A549 (cell line): Measurements from ENCODE around the gene COG5. TPM values are rescaled to one million over a fixed set of nuclear protein-coding genes. Genes with fewer than 3 reads are reported as not detected.

ENCODE experiments used
- ATAC-seq, 2 experiments: fragments of 200-7000 bp in 1 of 2; fragments of >200 bp in 1 of 2; cut with Nextera tagmentation in 1 of 2; cut with Tn5 transposase in 1 of 2; 3 replicates each; pipeline versions ENCODE4 v1.8.0 to v1.9.1; 2018 to 2020; ENCODE audit warnings: mild to moderate bottlenecking in 1 of 2, moderate library complexity in 1 of 2
- CTCF ChIA-PET: fragments of 300-600 bp; sonication (Branson Sonifier 250); formaldehyde crosslinking; extraction: SDS; loops from one replicate; lab custom pipeline; 2021; ENCODE audit warnings: antibody characterized with exemption, inconsistent platforms; lab: Yijun Ruan, JAX
- POLR2A ChIA-PET: fragments of 350-600 bp; formaldehyde crosslinking; extraction: SDS; loops from one replicate; lab custom pipeline; 2021; ENCODE audit warnings: antibody characterized with exemption, inconsistent platforms; lab: Yijun Ruan, JAX
- DNase-seq, 2 experiments: peaks; one replicate each; pipeline versions ENCODE4 v3.0.0 to v3.0.0-alpha.2; 2011 to 2016; ENCODE audit warnings: low read depth in 1 of 2, low spot score in 1 of 2
- FAIRE-seq: peaks from 2 replicates; lab custom pipeline; 2011; peaks lifted over from hg19 to GRCh38; lab: Jason Lieb, UNC
- H3K27ac ChIP-seq, 2 experiments: fragments of >200 bp; sonication (Bioruptor Twin); formaldehyde crosslinking; 3 replicates each; pipeline ENCODE4 v1.5.1; 2016 to 2017
- H3K4me1 ChIP-seq: fragments of >200 bp; sonication (Bioruptor Twin); formaldehyde crosslinking; 3 replicates; pipeline ENCODE4 v1.6.1; 2016
- H3K4me2 ChIP-seq: fragments of >200 bp; sonication (Bioruptor Twin); formaldehyde crosslinking; 3 replicates; pipeline ENCODE4 v1.6.1; 2016
- H3K4me3 ChIP-seq: fragments of >200 bp; sonication (Bioruptor Twin); formaldehyde crosslinking; 3 replicates; pipeline ENCODE4 v1.5.1; 2016
- H3K9me3 ChIP-seq: fragments of >200 bp; sonication (Bioruptor Twin); formaldehyde crosslinking; 3 replicates; pipeline ENCODE4 v1.6.1; 2016
- BHLHE40 ChIP-seq: IDR thresholded peaks from 2 replicates; pipeline ENCODE4 v1.6.1; 2012; ENCODE audit warnings: low read depth, low read length, inconsistent platforms
- EHF ChIP-seq: fragments of 250-450 bp; sonication (Bioruptor Pico); IDR thresholded peaks from 2 replicates; pipeline ENCODE4 v1.5.0; 2020; ENCODE audit warnings: mild to moderate bottlenecking
- EHMT2 ChIP-seq: fragments of 200-600 bp; sonication (generic); IDR thresholded peaks from 2 replicates; pipeline ENCODE4 v1.6.1; 2016; ENCODE audit warnings: antibody characterized with exemption, low read depth, mild to moderate bottlenecking, moderate library complexity
- ELK1 ChIP-seq: fragments of 150-350 bp; IDR thresholded peaks from 2 replicates; pipeline ENCODE4 v1.6.1; 2014; ENCODE audit warnings: low read depth, mild to moderate bottlenecking, low read length
- EP300 ChIP-seq, 2 experiments: fragments of >200 bp; sonication (Bioruptor Twin); formaldehyde crosslinking; IDR thresholded peaks; 2 replicates in 1 of 2; 3 replicates in 1 of 2; pipeline ENCODE4 v1.6.1; 2016 to 2017
- ESRRA ChIP-seq: fragments of 150-350 bp; IDR thresholded peaks from 2 replicates; pipeline ENCODE4 v1.6.1; 2014; ENCODE audit warnings: mild to moderate bottlenecking, low read length, borderline replicate concordance
- FOSB ChIP-seq: fragments of 250-450 bp; sonication (Bioruptor Pico); IDR thresholded peaks from 2 replicates; pipeline ENCODE4 v1.5.0; 2020; ENCODE audit warnings: mild to moderate bottlenecking, moderate library complexity
- FOSL2 ChIP-seq, 2 experiments: fragments of 450-650 bp in 1 of 2; fragments of >200 bp in 1 of 2; sonication (Bioruptor Twin) in 1 of 2; formaldehyde crosslinking; IDR thresholded peaks; 2 replicates each; pipeline versions ENCODE4 v1.5.0 to v1.6.1; 2016 to 2020; ENCODE audit warnings: mild to moderate bottlenecking in 1 of 2, moderate library complexity in 1 of 2
- GATA3 ChIP-seq: IDR thresholded peaks from 2 replicates; pipeline ENCODE4 v1.6.1; 2012; ENCODE audit warnings: borderline replicate concordance
- HEYL ChIP-seq: fragments of 250-450 bp; sonication (Bioruptor Pico); IDR thresholded peaks from 2 replicates; pipeline ENCODE4 v1.8.0; 2021; ENCODE audit warnings: mild to moderate bottlenecking, moderate library complexity
- HOXB13 ChIP-seq: fragments of 250-450 bp; sonication (Bioruptor Pico); IDR thresholded peaks from 2 replicates; pipeline ENCODE4 v1.5.0; 2020; ENCODE audit warnings: low read depth, mild to moderate bottlenecking, moderate library complexity
- JUNB ChIP-seq: fragments of >200 bp; sonication (Bioruptor Twin); formaldehyde crosslinking; IDR thresholded peaks from 2 replicates; pipeline ENCODE4 v1.6.1; 2016
- MAFK ChIP-seq: fragments of 450-650 bp; IDR thresholded peaks from 2 replicates; pipeline ENCODE4 v1.6.1; 2014; ENCODE audit not compliant: partially characterized antibody
- MAX ChIP-seq: IDR thresholded peaks from 2 replicates; pipeline ENCODE4 v1.6.1; 2012
- MAZ ChIP-seq: fragments of 150-350 bp; IDR thresholded peaks from 2 replicates; pipeline ENCODE4 v1.6.1; 2014; ENCODE audit warnings: antibody characterized with exemption, low read depth, low read length, borderline replicate concordance
- NFE2L2 ChIP-seq: fragments of 150-350 bp; conservative IDR thresholded peaks from 2 replicates; pipeline ENCODE4 v1.6.1; 2014; ENCODE audit warnings: low read length
- POLR2A ChIP-seq: IDR thresholded peaks from 2 replicates; pipeline ENCODE4 v1.6.1; 2012; ENCODE audit warnings: mild to moderate bottlenecking, low read length
- RARB ChIP-seq: fragments of 250-450 bp; sonication (Bioruptor Pico); IDR thresholded peaks from 2 replicates; pipeline ENCODE4 v1.8.0; 2021; ENCODE audit warnings: mild to moderate bottlenecking, moderate library complexity
- RCOR1 ChIP-seq: fragments of 150-350 bp; IDR thresholded peaks from 2 replicates; pipeline ENCODE4 v1.6.1; 2014; ENCODE audit warnings: antibody characterized with exemption, low read length, low read depth
- RNF2 ChIP-seq: fragments of 200-600 bp; sonication (generic); IDR thresholded peaks from 2 replicates; pipeline ENCODE4 v1.6.1; 2016; ENCODE audit warnings: low read depth, mild to moderate bottlenecking, antibody characterized with exemption, moderate library complexity, borderline replicate concordance
- TFCP2L1 ChIP-seq: fragments of 250-450 bp; sonication (Bioruptor Pico); IDR thresholded peaks from 2 replicates; pipeline ENCODE4 v1.5.0; 2021; ENCODE audit warnings: mild to moderate bottlenecking
- TP53 ChIP-seq: fragments of 250-450 bp; sonication (Bioruptor Pico); IDR thresholded peaks from 2 replicates; pipeline ENCODE4 v1.5.0; 2021; ENCODE audit warnings: mild to moderate bottlenecking, moderate library complexity
- ZFP36 ChIP-seq: fragments of 450-650 bp; IDR thresholded peaks from 2 replicates; pipeline ENCODE4 v1.6.1; 2014; ENCODE audit warnings: borderline replicate concordance; ENCODE audit not compliant: partially characterized antibody
- ZSCAN20 ChIP-seq: fragments of 250-450 bp; sonication (Bioruptor Pico); IDR thresholded peaks from 2 replicates; pipeline ENCODE4 v1.8.0; 2022; ENCODE audit warnings: mild to moderate bottlenecking, moderate library complexity
- WGBS: methylation state at CpG from one replicate; pipeline ENCODE4 v1.1.6; 2017; ENCODE audit errors: missing lambda C conversion rate; 5-methylcytosine and 5-hydroxymethylcytosine counted together
- polyA plus RNA-seq, 4 experiments: library from polyadenylated mRNA; depleted of rRNA in 3 of 4; stranded (reverse); fragments of >200 nt; fragmentation: RNase III in 1 of 4; extraction: RNeasy Plus Mini Kit Qiagen cat#74134 plus additional on column Dnase treatment in 1 of 4; gene quantifications; 2 replicates in 3 of 4; 3 replicates in 1 of 4; pipeline ENCODE4 v1.2.3, GENCODE V29; 2011 to 2017
- TF ChIP-seq, protein P1 (sequence below): fragments of >200 bp; sonication (Bioruptor Twin); formaldehyde crosslinking; IDR thresholded peaks from 3 replicates; pipeline ENCODE4 v1.5.1; 2016
- TF ChIP-seq, protein P2 (sequence below): IDR thresholded peaks from 2 replicates; pipeline ENCODE4 v1.6.1; 2012; ENCODE audit warnings: low read depth, borderline replicate concordance
- TF ChIP-seq, protein P3 (sequence below): fragments of >200 bp; sonication (Bioruptor Twin); formaldehyde crosslinking; IDR thresholded peaks from 3 replicates; pipeline ENCODE4 v1.6.1; 2016

COG5 gene
- polyA plus RNA-seq, 2 of the 4 experiments (the other 2 are of a cell fraction): 22.5 to 44.0 TPM

DNA sequence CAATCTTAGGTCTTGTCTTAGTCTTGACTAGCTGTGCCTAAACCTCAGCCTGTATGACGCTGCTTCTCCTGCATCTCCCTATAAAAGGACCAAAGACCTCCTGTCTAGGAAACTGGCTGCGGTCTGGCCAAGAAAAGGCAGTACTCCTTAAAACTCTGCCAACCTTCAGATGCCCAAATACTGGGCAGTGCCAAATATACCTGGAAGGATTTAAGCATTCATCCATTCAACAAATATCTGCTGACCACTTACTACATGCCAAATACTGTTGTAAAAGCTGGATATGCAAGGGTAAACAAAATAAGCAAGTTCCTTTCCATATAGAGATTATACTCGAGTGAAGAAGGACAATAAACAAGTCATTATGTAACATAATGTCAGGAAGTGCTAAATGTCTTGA lies 259.1 kb downstream of the COG5 start:
- Histone ChIP-seq H3K9me3 (no peaks in the 10 kb centered on the region), H3K4me2 (no peak overlapping the region), H3K27ac (no peak overlapping the region), H3K4me3 (no peak overlapping the region), H3K4me1 (no peaks in the 10 kb centered on the region)
- 73% methylated on average over 3 of the region's 3 CpGs for WGBS
- ChIA-PET POLR2A (no interaction called here), CTCF (no interaction called here)
- ATAC-seq: no peak
- no peak for FAIRE-seq
- DNase-seq: no peak
- no peak for TF ChIP-seq POLR2A
- TF ChIP-seq JUNB: no peak
- TF ChIP-seq MAFK: no peak
- TF ChIP-seq RNF2: no peak
- no peak for TF ChIP-seq TP53 (CRISPR knock-in tag)
- no peak for TF ChIP-seq MAX
- TF ChIP-seq, protein P1, sequence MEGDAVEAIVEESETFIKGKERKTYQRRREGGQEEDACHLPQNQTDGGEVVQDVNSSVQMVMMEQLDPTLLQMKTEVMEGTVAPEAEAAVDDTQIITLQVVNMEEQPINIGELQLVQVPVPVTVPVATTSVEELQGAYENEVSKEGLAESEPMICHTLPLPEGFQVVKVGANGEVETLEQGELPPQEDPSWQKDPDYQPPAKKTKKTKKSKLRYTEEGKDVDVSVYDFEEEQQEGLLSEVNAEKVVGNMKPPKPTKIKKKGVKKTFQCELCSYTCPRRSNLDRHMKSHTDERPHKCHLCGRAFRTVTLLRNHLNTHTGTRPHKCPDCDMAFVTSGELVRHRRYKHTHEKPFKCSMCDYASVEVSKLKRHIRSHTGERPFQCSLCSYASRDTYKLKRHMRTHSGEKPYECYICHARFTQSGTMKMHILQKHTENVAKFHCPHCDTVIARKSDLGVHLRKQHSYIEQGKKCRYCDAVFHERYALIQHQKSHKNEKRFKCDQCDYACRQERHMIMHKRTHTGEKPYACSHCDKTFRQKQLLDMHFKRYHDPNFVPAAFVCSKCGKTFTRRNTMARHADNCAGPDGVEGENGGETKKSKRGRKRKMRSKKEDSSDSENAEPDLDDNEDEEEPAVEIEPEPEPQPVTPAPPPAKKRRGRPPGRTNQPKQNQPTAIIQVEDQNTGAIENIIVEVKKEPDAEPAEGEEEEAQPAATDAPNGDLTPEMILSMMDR: no peak
- no peak for TF ChIP-seq FOSB (CRISPR knock-in tag)
- no peak for TF ChIP-seq HOXB13 (CRISPR knock-in tag)
- no peak for TF ChIP-seq EP300 (IDR thresholded peaks at IDR 0.05)
- no peak for TF ChIP-seq TFCP2L1
- TF ChIP-seq NFE2L2: no peak

DNA sequence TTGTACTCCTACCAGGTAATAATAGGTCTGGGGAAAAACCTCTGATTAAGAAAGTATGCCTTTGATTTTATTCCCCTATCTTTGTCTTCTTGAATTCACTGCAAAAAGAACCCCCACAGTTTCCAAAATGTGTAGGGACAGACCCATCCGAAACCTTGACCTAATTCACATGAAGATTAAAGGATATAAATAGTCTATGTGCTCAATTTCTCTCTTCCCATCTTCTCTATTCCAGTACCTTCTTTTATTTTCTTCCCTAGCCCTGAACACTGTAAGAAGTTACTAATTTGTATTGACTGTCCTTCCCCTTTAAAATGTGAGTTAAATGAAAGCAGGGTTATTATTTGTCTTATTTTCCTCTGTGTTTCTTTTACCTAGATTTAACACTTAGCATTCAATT lies 259.7 kb downstream of the COG5 start:
- no peak for FAIRE-seq
- WGBS: 88% methylated on average over 1 of the region's 1 CpG
- POLR2A ChIA-PET: no interaction called here

GRCh38 chr7:107302250-107302847 lies 261.4 kb downstream of the COG5 start:
- POLR2A ChIA-PET: no interaction called here
- Histone ChIP-seq H3K4me2 (no peak overlapping the region), H3K4me3 (no peak overlapping the region), H3K9me3 (no peaks in the 10 kb centered on the region), H3K4me1 (no peaks in the 10 kb centered on the region), H3K27ac (no peak overlapping the region)
- CTCF ChIA-PET: interaction anchor here (0.9 kb wide), 1 partner anchor 330 kb away, joined by 3 read pairs; no protein-coding TSS in a partner anchor
- FAIRE-seq: no peak
- DNase-seq: no peak
- no peak for ATAC-seq
- 73% methylated on average over 2 of the region's 2 CpGs for WGBS
- TF ChIP-seq EHF (no peak), RCOR1 (no peak), BHLHE40 (no peak), JUNB (no peak), GATA3 (no peak), HEYL (CRISPR knock-in tag) (no peak), EHMT2 (no peak)
- TF ChIP-seq, protein P2, sequence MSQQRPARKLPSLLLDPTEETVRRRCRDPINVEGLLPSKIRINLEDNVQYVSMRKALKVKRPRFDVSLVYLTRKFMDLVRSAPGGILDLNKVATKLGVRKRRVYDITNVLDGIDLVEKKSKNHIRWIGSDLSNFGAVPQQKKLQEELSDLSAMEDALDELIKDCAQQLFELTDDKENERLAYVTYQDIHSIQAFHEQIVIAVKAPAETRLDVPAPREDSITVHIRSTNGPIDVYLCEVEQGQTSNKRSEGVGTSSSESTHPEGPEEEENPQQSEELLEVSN: no peak
- TF ChIP-seq, protein P1: no peak
- TF ChIP-seq, protein P3, sequence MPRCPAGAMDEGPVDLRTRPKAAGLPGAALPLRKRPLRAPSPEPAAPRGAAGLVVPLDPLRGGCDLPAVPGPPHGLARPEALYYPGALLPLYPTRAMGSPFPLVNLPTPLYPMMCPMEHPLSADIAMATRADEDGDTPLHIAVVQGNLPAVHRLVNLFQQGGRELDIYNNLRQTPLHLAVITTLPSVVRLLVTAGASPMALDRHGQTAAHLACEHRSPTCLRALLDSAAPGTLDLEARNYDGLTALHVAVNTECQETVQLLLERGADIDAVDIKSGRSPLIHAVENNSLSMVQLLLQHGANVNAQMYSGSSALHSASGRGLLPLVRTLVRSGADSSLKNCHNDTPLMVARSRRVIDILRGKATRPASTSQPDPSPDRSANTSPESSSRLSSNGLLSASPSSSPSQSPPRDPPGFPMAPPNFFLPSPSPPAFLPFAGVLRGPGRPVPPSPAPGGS: no peak

More for the DNA sequence above, 259.7 kb downstream of the COG5 start:
- H3K4me2 ChIP-seq: no peak overlapping the region
- DNase-seq: no peak
- H3K9me3 ChIP-seq: no peaks in the 10 kb centered on the region
- H3K27ac ChIP-seq: no peak overlapping the region
- no peaks in the 10 kb centered on the region for H3K4me1 ChIP-seq
- ATAC-seq: no peak
- no peak overlapping the region for H3K4me3 ChIP-seq
- CTCF ChIA-PET: no interaction called here
- TF ChIP-seq HEYL (CRISPR knock-in tag) (no peak), MAZ (no peak), POLR2A (no peak), ZSCAN20 (CRISPR knock-in tag) (no peak), RARB (CRISPR knock-in tag) (no peak), ELK1 (no peak), ESRRA (no peak), FOSL2 (IDR thresholded peaks at IDR 0.05) (no peak), FOSL2 (CRISPR knock-in tag; IDR thresholded peaks at IDR 0.05) (no peak), ZFP36 (no peak)
- TF ChIP-seq, protein P3: no peak
- TF ChIP-seq, all 56 proteins: peak for 0
